Hepatocyte (in vitro differentiated cells): Measurements from ENCODE around the gene LRRC73.

ENCODE experiments used
- EZH2 ChIP-seq: fragments of 200-600 bp; sonication (generic); IDR thresholded peaks from 2 replicates; pipeline ENCODE4 v1.6.1; 2016; ENCODE audit warnings: antibody characterized with exemption, mild to moderate bottlenecking, borderline replicate concordance
- EZH2phosphoT487 ChIP-seq: fragments of 200-600 bp; sonication (generic); IDR thresholded peaks from one replicate; pipeline ENCODE4 v1.6.1; 2018; ENCODE audit warnings: antibody characterized with exemption, mild to moderate bottlenecking, low read depth, moderate library complexity; ENCODE audit not compliant: unreplicated experiment, severe bottlenecking
- TF ChIP-seq, protein P1 (sequence below): fragments of 200-600 bp; sonication (generic); IDR thresholded peaks from 2 replicates; pipeline ENCODE4 v1.5.1; 2016; ENCODE audit warnings: antibody characterized with exemption, mild to moderate bottlenecking; ENCODE audit not compliant: poor library complexity

DNA sequence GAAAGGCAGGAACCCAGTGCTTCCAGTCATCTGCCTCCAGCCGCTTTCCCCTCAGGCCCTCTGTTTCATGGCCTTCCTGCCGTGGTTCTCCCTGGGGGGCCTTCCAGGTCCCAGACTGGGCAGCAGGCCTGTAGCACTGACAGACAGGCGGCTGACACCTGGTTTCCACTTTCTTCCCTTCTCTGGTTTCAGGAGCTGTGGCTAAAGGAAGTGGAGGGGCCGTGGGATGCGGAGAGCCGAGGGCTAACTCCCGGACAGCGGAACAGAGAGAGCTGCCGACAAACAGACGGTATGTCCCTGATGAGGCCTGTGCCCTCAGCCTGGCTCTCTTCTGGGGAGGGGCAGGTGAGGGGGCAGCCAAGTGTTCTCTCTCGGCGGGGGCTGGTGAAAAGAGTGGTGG lies 12.5 kb downstream of the LRRC73 start:
- TF ChIP-seq, protein P1, sequence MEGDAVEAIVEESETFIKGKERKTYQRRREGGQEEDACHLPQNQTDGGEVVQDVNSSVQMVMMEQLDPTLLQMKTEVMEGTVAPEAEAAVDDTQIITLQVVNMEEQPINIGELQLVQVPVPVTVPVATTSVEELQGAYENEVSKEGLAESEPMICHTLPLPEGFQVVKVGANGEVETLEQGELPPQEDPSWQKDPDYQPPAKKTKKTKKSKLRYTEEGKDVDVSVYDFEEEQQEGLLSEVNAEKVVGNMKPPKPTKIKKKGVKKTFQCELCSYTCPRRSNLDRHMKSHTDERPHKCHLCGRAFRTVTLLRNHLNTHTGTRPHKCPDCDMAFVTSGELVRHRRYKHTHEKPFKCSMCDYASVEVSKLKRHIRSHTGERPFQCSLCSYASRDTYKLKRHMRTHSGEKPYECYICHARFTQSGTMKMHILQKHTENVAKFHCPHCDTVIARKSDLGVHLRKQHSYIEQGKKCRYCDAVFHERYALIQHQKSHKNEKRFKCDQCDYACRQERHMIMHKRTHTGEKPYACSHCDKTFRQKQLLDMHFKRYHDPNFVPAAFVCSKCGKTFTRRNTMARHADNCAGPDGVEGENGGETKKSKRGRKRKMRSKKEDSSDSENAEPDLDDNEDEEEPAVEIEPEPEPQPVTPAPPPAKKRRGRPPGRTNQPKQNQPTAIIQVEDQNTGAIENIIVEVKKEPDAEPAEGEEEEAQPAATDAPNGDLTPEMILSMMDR, result no peak
- TF ChIP-seq EZH2, result no peak
- no peak for TF ChIP-seq EZH2phosphoT487
